GM23338 (cell line): Measurements from ENCODE around the gene TMEM244.

Source experiments
- CREB1 ChIP-seq: fragments of 250-450 bp; sonication (Bioruptor Pico); IDR thresholded peaks from 2 replicates; pipeline ENCODE4 v1.5.0; 2020; ENCODE audit warnings: low read depth, mild to moderate bottlenecking, moderate library complexity
- EZH2 ChIP-seq: fragments of 200-600 bp; sonication (generic); IDR thresholded peaks from one replicate; pipeline ENCODE4 v1.8.0; 2017; ENCODE audit warnings: antibody characterized with exemption, mild to moderate bottlenecking, low read depth; ENCODE audit not compliant: unreplicated experiment
- EZH2phosphoT487 ChIP-seq: fragments of 200-600 bp; sonication (generic); IDR thresholded peaks from one replicate; pipeline ENCODE4 v1.8.1; 2018; ENCODE audit warnings: antibody characterized with exemption; ENCODE audit not compliant: unreplicated experiment
- JUNB ChIP-seq: IDR thresholded peaks from one replicate; pipeline ENCODE4 v1.6.1; 2016; ENCODE audit warnings: antibody characterized with exemption; ENCODE audit not compliant: unreplicated experiment
- POLR2AphosphoS5 ChIP-seq: IDR thresholded peaks from 2 replicates; pipeline ENCODE4 v1.6.1; 2016; ENCODE audit warnings: antibody characterized with exemption, low read depth
- STAT1 ChIP-seq: IDR thresholded peaks from one replicate; pipeline ENCODE4 v1.6.1; 2016; ENCODE audit warnings: antibody characterized with exemption; ENCODE audit not compliant: unreplicated experiment
- ZNF331 ChIP-seq: fragments of 250-450 bp; sonication (Bioruptor Pico); IDR thresholded peaks from 2 replicates; pipeline ENCODE4 v1.5.0; 2020; ENCODE audit warnings: low read depth, mild to moderate bottlenecking, moderate library complexity
- ZNF462 ChIP-seq: fragments of 250-450 bp; sonication (Bioruptor Pico); IDR thresholded peaks from 2 replicates; pipeline ENCODE4 v1.5.0; 2020; ENCODE audit warnings: mild to moderate bottlenecking, moderate library complexity
- TF ChIP-seq, protein P1 (sequence below), 2 experiments: fragments of 200-600 bp in 1 of 2; sonication (generic) in 1 of 2; conservative IDR thresholded peaks; 2 replicates each; pipeline versions ENCODE4 v1.5.1 to v1.6.1; 2016 to 2017; ENCODE audit warnings: antibody characterized with exemption in 2 of 2, low read depth in 2 of 2, mild to moderate bottlenecking in 2 of 2, moderate library complexity in 1 of 2
- TF ChIP-seq, protein P2 (sequence below): IDR thresholded peaks from one replicate; pipeline ENCODE4 v1.6.1; 2018; ENCODE audit warnings: antibody characterized with exemption; ENCODE audit not compliant: unreplicated experiment
- TF ChIP-seq, protein P3 (sequence below): IDR thresholded peaks from 2 replicates; pipeline ENCODE4 v1.6.1; 2016; ENCODE audit warnings: antibody characterized with exemption

- TF ChIP-seq, protein P1, sequence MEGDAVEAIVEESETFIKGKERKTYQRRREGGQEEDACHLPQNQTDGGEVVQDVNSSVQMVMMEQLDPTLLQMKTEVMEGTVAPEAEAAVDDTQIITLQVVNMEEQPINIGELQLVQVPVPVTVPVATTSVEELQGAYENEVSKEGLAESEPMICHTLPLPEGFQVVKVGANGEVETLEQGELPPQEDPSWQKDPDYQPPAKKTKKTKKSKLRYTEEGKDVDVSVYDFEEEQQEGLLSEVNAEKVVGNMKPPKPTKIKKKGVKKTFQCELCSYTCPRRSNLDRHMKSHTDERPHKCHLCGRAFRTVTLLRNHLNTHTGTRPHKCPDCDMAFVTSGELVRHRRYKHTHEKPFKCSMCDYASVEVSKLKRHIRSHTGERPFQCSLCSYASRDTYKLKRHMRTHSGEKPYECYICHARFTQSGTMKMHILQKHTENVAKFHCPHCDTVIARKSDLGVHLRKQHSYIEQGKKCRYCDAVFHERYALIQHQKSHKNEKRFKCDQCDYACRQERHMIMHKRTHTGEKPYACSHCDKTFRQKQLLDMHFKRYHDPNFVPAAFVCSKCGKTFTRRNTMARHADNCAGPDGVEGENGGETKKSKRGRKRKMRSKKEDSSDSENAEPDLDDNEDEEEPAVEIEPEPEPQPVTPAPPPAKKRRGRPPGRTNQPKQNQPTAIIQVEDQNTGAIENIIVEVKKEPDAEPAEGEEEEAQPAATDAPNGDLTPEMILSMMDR (conservative IDR thresholded peaks at IDR 0.05; ENCODE audit: low read depth in 2 of 2), result no peak
- no peak for TF ChIP-seq EZH2phosphoT487
- no peak for TF ChIP-seq EZH2
- no peak for TF ChIP-seq ZNF331
- no peak for TF ChIP-seq POLR2AphosphoS5
- no peak for TF ChIP-seq JUNB
- TF ChIP-seq, protein P2, sequence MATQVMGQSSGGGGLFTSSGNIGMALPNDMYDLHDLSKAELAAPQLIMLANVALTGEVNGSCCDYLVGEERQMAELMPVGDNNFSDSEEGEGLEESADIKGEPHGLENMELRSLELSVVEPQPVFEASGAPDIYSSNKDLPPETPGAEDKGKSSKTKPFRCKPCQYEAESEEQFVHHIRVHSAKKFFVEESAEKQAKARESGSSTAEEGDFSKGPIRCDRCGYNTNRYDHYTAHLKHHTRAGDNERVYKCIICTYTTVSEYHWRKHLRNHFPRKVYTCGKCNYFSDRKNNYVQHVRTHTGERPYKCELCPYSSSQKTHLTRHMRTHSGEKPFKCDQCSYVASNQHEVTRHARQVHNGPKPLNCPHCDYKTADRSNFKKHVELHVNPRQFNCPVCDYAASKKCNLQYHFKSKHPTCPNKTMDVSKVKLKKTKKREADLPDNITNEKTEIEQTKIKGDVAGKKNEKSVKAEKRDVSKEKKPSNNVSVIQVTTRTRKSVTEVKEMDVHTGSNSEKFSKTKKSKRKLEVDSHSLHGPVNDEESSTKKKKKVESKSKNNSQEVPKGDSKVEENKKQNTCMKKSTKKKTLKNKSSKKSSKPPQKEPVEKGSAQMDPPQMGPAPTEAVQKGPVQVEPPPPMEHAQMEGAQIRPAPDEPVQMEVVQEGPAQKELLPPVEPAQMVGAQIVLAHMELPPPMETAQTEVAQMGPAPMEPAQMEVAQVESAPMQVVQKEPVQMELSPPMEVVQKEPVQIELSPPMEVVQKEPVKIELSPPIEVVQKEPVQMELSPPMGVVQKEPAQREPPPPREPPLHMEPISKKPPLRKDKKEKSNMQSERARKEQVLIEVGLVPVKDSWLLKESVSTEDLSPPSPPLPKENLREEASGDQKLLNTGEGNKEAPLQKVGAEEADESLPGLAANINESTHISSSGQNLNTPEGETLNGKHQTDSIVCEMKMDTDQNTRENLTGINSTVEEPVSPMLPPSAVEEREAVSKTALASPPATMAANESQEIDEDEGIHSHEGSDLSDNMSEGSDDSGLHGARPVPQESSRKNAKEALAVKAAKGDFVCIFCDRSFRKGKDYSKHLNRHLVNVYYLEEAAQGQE, result no peak
- TF ChIP-seq CREB1 (CRISPR knock-in tag), result no peak
- TF ChIP-seq, protein P3, sequence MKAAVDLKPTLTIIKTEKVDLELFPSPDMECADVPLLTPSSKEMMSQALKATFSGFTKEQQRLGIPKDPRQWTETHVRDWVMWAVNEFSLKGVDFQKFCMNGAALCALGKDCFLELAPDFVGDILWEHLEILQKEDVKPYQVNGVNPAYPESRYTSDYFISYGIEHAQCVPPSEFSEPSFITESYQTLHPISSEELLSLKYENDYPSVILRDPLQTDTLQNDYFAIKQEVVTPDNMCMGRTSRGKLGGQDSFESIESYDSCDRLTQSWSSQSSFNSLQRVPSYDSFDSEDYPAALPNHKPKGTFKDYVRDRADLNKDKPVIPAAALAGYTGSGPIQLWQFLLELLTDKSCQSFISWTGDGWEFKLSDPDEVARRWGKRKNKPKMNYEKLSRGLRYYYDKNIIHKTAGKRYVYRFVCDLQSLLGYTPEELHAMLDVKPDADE, result no peak
- no peak for TF ChIP-seq STAT1
- no peak for TF ChIP-seq ZNF462 (CRISPR knock-in tag)
These were observed 25.5 kb upstream of the TMEM244 start for GRCh38 chr6:129886401-129887155.
